OCI-LY3 (cell line): ENCODE results near the gene CSNK2A2.

Experiments used
- EZH2phosphoT487 ChIP-seq: fragments of 200-600 bp; shearing (Covaris generic); IDR thresholded peaks from 2 replicates; pipeline ENCODE4 v1.6.1; 2018; ENCODE audit warnings: antibody characterized with exemption, mixed run types, low read depth
- TF ChIP-seq, protein P1 (sequence below): fragments of 200-600, 300-600 bp; sonication (generic); IDR thresholded peaks from 2 replicates; pipeline ENCODE4 v1.5.1; 2014; ENCODE audit warnings: antibody characterized with exemption, low read length, low read depth

DNA sequence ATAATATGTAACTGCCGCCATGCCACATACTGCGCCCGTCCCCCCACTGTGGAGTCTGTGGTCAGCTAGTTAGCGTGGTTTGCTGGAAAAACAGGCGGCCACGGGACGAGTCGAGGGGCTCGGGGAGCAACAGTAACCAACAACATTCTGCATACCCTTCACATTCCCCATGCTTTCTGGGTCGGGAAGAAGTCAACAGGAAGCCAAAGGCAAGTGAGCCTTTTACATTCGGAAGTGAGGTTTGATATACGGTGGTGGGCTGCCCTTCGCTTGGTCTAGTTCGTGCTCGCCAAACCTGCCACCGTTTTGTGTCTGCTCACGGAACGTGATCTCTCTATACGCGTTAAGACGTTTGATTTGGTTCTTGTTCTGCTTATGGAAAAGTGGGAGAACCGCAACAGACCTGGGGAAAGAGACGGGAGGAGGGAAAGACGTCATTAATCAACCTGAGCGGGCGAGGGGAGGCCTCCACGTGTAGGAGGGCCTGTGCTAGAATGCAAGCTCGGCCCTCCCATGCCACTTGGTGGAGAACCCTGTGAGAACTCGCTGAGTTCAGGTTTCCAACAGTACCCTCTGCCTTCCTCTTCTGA, 39.9 kb downstream of the CSNK2A2 start:
- TF ChIP-seq, protein P1, sequence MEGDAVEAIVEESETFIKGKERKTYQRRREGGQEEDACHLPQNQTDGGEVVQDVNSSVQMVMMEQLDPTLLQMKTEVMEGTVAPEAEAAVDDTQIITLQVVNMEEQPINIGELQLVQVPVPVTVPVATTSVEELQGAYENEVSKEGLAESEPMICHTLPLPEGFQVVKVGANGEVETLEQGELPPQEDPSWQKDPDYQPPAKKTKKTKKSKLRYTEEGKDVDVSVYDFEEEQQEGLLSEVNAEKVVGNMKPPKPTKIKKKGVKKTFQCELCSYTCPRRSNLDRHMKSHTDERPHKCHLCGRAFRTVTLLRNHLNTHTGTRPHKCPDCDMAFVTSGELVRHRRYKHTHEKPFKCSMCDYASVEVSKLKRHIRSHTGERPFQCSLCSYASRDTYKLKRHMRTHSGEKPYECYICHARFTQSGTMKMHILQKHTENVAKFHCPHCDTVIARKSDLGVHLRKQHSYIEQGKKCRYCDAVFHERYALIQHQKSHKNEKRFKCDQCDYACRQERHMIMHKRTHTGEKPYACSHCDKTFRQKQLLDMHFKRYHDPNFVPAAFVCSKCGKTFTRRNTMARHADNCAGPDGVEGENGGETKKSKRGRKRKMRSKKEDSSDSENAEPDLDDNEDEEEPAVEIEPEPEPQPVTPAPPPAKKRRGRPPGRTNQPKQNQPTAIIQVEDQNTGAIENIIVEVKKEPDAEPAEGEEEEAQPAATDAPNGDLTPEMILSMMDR = no peak
- TF ChIP-seq EZH2phosphoT487 = no peak
